ENCODE data around the gene TRPM2. TPM values are rescaled to one million over a fixed set of nuclear protein-coding genes. Genes with fewer than 3 reads are reported as not detected.

TRPM2 gene
- total and polyA plus RNA-seq, 2 donors (not counting 1 experiment from before 2014, with no cell fraction given), result not detected

DNA sequence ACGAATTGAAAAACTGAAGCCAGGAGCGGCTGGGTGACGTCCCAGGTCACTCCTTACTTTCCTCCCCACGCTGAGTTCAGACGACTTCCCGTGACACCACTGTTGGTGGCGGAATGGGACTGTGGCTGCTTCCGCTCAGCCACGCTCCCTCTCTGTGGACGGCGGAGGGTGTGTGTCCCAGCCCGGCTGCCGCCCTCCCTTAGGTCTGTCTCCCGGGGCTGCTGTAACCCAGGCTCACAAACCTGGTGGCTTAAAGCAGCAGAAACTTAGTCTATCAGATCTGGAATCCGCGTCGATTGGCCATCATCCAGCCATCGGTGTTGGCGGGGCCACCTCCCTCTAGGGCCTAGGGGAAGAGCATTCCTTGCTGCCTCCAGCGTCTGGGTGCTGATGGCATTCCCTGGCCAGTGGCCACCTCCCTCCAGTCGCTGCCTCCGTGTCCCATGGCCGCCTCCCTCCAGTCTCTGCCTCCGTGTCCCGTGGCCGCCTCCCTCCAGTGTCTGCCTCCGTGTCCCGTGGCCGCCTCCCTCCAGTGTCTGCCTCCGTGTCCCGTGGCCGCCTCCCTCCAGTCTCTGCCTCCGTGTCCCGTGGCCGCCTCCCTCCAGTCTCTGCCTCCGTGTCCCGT, 17.5 kb downstream of the TRPM2 start:
- Histone ChIP-seq H3K4me2 (ENCODE audit: extremely low read depth, insufficient read depth, low read length) (no peak overlapping the region), H4K20me1 (ENCODE audit: control insufficient read depth, extremely low read depth, insufficient read depth, low read length) (no peaks in the 10 kb centered on the region)
- TF ChIP-seq EZH2 (IDR thresholded peaks at IDR 0.05; ENCODE audit: low read length, missing control alignments), result no peak
- TF ChIP-seq, protein P1, sequence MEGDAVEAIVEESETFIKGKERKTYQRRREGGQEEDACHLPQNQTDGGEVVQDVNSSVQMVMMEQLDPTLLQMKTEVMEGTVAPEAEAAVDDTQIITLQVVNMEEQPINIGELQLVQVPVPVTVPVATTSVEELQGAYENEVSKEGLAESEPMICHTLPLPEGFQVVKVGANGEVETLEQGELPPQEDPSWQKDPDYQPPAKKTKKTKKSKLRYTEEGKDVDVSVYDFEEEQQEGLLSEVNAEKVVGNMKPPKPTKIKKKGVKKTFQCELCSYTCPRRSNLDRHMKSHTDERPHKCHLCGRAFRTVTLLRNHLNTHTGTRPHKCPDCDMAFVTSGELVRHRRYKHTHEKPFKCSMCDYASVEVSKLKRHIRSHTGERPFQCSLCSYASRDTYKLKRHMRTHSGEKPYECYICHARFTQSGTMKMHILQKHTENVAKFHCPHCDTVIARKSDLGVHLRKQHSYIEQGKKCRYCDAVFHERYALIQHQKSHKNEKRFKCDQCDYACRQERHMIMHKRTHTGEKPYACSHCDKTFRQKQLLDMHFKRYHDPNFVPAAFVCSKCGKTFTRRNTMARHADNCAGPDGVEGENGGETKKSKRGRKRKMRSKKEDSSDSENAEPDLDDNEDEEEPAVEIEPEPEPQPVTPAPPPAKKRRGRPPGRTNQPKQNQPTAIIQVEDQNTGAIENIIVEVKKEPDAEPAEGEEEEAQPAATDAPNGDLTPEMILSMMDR (conservative IDR thresholded peaks at IDR 0.05 in 1 of 2, IDR thresholded peaks at IDR 0.05 in 1 of 2; ENCODE audit: low read depth in 1 of 2, low read length in 2 of 2), result no peak

GRCh38 chr21:44371596-44371995, 18.2 kb downstream of the TRPM2 start:
- no peak overlapping the region for H3K9ac ChIP-seq (ENCODE audit: insufficient read depth, low read length)
- no peak overlapping the region for H3K4me2 ChIP-seq (ENCODE audit: extremely low read depth, insufficient read depth, low read length)
- H3K4me1 ChIP-seq (ENCODE audit: control insufficient read depth, extremely low read depth, insufficient read depth, low read length), result no peaks in the 10 kb centered on the region
- no peaks in the 10 kb centered on the region for H4K20me1 ChIP-seq (ENCODE audit: control insufficient read depth, extremely low read depth, insufficient read depth, low read length)
- H3K36me3 ChIP-seq (ENCODE audit: control insufficient read depth, insufficient read depth, low read length), result no peaks in the 10 kb centered on the region
- H3K27ac ChIP-seq (ENCODE audit: insufficient read depth, low read length), result no peak overlapping the region
- H3K9me3 ChIP-seq (ENCODE audit: control insufficient read depth, insufficient read depth, low read depth, low read length), result no peaks in the 10 kb centered on the region
- no peak for TF ChIP-seq EZH2 (IDR thresholded peaks at IDR 0.05; ENCODE audit: low read length, missing control alignments)
- TF ChIP-seq, protein P1 (conservative IDR thresholded peaks at IDR 0.05 in 1 of 2, IDR thresholded peaks at IDR 0.05 in 1 of 2; ENCODE audit: low read depth in 1 of 2, low read length in 2 of 2), result no peak
- no peak overlapping the region for H3K4me3 ChIP-seq (replicated peaks in 1 of 4; ENCODE audit: control extremely low read depth in 1 of 4, insufficient read depth in 1 of 4, low read depth in 3 of 4, low read length in 4 of 4)
- no peaks in the 10 kb centered on the region for H3K79me2 ChIP-seq (ENCODE audit: control insufficient read depth, insufficient read depth, low read length)
- no peak overlapping the region for H2AFZ ChIP-seq (ENCODE audit: low read length)
- no peaks in the 10 kb centered on the region for H3K27me3 ChIP-seq (ENCODE audit: control insufficient read depth, insufficient read depth, low read length)
- no peak for DNase-seq (ENCODE audit: low read depth in 2 of 2)

More for the DNA sequence above, 17.5 kb downstream of the TRPM2 start:
- no peaks in the 10 kb centered on the region for H3K9me3 ChIP-seq (ENCODE audit: control insufficient read depth, insufficient read depth, low read depth, low read length)
- H3K9ac ChIP-seq (ENCODE audit: insufficient read depth, low read length), result no peak overlapping the region
- no peaks in the 10 kb centered on the region for H3K4me1 ChIP-seq (ENCODE audit: control insufficient read depth, extremely low read depth, insufficient read depth, low read length)
- no peak overlapping the region for H3K4me3 ChIP-seq (replicated peaks in 1 of 4; ENCODE audit: control extremely low read depth in 1 of 4, insufficient read depth in 1 of 4, low read depth in 3 of 4, low read length in 4 of 4)
- no peaks in the 10 kb centered on the region for H3K27me3 ChIP-seq (ENCODE audit: control insufficient read depth, insufficient read depth, low read length)
- no peaks in the 10 kb centered on the region for H3K79me2 ChIP-seq (ENCODE audit: control insufficient read depth, insufficient read depth, low read length)
- H3K27ac ChIP-seq (ENCODE audit: insufficient read depth, low read length), result no peak overlapping the region
- no peak for DNase-seq (ENCODE audit: low read depth in 2 of 2)
- no peak overlapping the region for H2AFZ ChIP-seq (ENCODE audit: low read length)
- no peaks in the 10 kb centered on the region for H3K36me3 ChIP-seq (ENCODE audit: control insufficient read depth, insufficient read depth, low read length)

DNA sequence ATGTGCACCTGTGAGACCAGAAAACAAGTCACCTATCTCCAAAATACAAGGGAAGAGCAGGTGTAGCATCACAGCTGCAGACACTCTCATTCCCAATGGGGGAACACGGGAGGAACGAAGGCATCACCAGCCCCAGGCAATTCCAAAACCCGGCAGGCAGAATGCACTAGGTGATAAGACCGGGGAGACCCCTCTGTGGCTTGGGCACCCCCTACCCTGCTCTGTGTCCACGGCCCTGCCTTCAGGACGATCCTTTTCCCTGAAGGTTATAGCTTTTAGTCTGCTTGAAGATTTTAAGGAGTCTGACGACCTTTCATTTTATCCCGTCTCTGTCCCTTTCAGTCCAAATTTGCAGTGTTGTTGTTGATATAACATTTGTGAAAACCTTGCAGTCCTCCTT, 19.2 kb downstream of the TRPM2 start:
- H3K9me3 ChIP-seq (ENCODE audit: control insufficient read depth, insufficient read depth, low read depth, low read length), result no peaks in the 10 kb centered on the region
- H3K27me3 ChIP-seq (ENCODE audit: control insufficient read depth, insufficient read depth, low read length), result no peaks in the 10 kb centered on the region
- no peaks in the 10 kb centered on the region for H3K36me3 ChIP-seq (ENCODE audit: control insufficient read depth, insufficient read depth, low read length)
- H3K27ac ChIP-seq (ENCODE audit: insufficient read depth, low read length), result no peak overlapping the region
- no peak overlapping the region for H2AFZ ChIP-seq (ENCODE audit: low read length)
- H3K4me3 ChIP-seq (replicated peaks in 1 of 4; ENCODE audit: control extremely low read depth in 1 of 4, insufficient read depth in 1 of 4, low read depth in 3 of 4, low read length in 4 of 4), result no peak overlapping the region
- DNase-seq (ENCODE audit: low read depth in 2 of 2), result no peak
- H3K4me1 ChIP-seq (ENCODE audit: control insufficient read depth, extremely low read depth, insufficient read depth, low read length), result no peaks in the 10 kb centered on the region
- no peaks in the 10 kb centered on the region for H4K20me1 ChIP-seq (ENCODE audit: control insufficient read depth, extremely low read depth, insufficient read depth, low read length)
- H3K9ac ChIP-seq (ENCODE audit: insufficient read depth, low read length), result no peak overlapping the region
- H3K79me2 ChIP-seq (ENCODE audit: control insufficient read depth, insufficient read depth, low read length), result no peaks in the 10 kb centered on the region
- no peak overlapping the region for H3K4me2 ChIP-seq (ENCODE audit: extremely low read depth, insufficient read depth, low read length)
- TF ChIP-seq, protein P1 (conservative IDR thresholded peaks at IDR 0.05 in 1 of 2, IDR thresholded peaks at IDR 0.05 in 1 of 2; ENCODE audit: low read depth in 1 of 2, low read length in 2 of 2), result no peak
- no peak for TF ChIP-seq EZH2 (IDR thresholded peaks at IDR 0.05; ENCODE audit: low read length, missing control alignments)
